ENCODE measurements around the gene SLMAP. TPM values are rescaled to one million over a fixed set of nuclear protein-coding genes. Genes with fewer than 3 reads are reported as not detected.

SLMAP gene
- 17.1 and 23.0 TPM in 2 replicates for total RNA-seq

GRCh38 chr3:57755741-57756527 is at the start of gene SLMAP:
TSS of gene SLMAP (plus strand) at chr3:57756309. CDS start at chr3:57757652, 1,343 bp downstream.

Other genes starting within 250 kb of the SLMAP start
- gene DNAH12, start 212.0 kb upstream of the SLMAP start, total RNA-seq = under 0.01 TPM in 1 of 2 replicates, not detected in the other
- 15.1 and 16.5 TPM in 2 replicates for gene PDE12, start 200.0 kb upstream of the SLMAP start, total RNA-seq
- 185 and 214 TPM in 2 replicates for gene ARF4, start 159.0 kb upstream of the SLMAP start, total RNA-seq
- gene DENND6A, start 63.2 kb upstream of the SLMAP start, total RNA-seq = 8.2 and 8.4 TPM in 2 replicates